Peyer's patch (tissue), 4 donors: Measurements from ENCODE around the gene NHEJ1. TPM values are rescaled to one million over a fixed set of nuclear protein-coding genes. Genes with fewer than 3 reads are reported as not detected.

Experiments used
- DNase-seq, 3 donors: peaks; one replicate each; pipeline ENCODE4 v3.0.0-alpha.2; 2017 to 2019
- H3K27ac ChIP-seq, 4 donors: fragments of 200-600 bp; sonication (generic); one replicate each; pipeline ENCODE4 v1.5.1; 2016 to 2019
- H3K27me3 ChIP-seq, 2 donors: fragments of 200-600 bp; sonication (generic); one replicate each; pipeline ENCODE4 v1.5.1; 2019
- H3K36me3 ChIP-seq, 3 donors: fragments of 200-600 bp; sonication (generic); one replicate each; pipeline ENCODE4 v1.5.1; 2016 to 2019
- H3K4me1 ChIP-seq, 4 donors: fragments of 200-600 bp; sonication (generic); one replicate each; pipeline ENCODE4 v1.5.1; 2016 to 2019
- H3K4me3 ChIP-seq, 4 donors: fragments of 200-600 bp; sonication (generic); 1 replicate in 3 of 4; 2 replicates in 1 of 4; pipeline ENCODE4 v1.5.1; 2016 to 2019; ENCODE audit warnings: mild to moderate bottlenecking in 1 of 4
- H3K9me3 ChIP-seq, 4 donors: fragments of 200-600 bp; sonication (generic); one replicate each; pipeline ENCODE4 v1.5.1; 2016 to 2019; ENCODE audit warnings: mild to moderate bottlenecking in 1 of 4
- POLR2A ChIP-seq, 2 donors: fragments of 450-650 bp; IDR thresholded peaks; one replicate each; pipeline ENCODE4 v1.5.1; 2017; ENCODE audit warnings: antibody characterized with exemption in 2 of 2, mild to moderate bottlenecking in 2 of 2, moderate library complexity in 2 of 2
- total RNA-seq, 4 donors: library from RNA; depleted of rRNA; stranded (reverse); fragments of >200 nt; gene quantifications; one replicate each; pipeline ENCODE4 v1.1.0, GENCODE V29; 2016
- TF ChIP-seq, protein P1 (sequence below), 6 experiments: fragments of 450-650 bp in 4 of 6; fragments of 200-600 bp in 2 of 6; sonication (generic) in 1 of 6; IDR thresholded peaks; one replicate each; pipeline ENCODE4 v1.5.1; 2017 to 2019; ENCODE audit warnings: antibody characterized with exemption in 6 of 6, mild to moderate bottlenecking in 3 of 6, moderate library complexity in 1 of 6

The NHEJ1 gene
- total RNA-seq, 4 donors from 2014 or later: 28.1 to 91.6 (median 67.2) TPM

DNA sequence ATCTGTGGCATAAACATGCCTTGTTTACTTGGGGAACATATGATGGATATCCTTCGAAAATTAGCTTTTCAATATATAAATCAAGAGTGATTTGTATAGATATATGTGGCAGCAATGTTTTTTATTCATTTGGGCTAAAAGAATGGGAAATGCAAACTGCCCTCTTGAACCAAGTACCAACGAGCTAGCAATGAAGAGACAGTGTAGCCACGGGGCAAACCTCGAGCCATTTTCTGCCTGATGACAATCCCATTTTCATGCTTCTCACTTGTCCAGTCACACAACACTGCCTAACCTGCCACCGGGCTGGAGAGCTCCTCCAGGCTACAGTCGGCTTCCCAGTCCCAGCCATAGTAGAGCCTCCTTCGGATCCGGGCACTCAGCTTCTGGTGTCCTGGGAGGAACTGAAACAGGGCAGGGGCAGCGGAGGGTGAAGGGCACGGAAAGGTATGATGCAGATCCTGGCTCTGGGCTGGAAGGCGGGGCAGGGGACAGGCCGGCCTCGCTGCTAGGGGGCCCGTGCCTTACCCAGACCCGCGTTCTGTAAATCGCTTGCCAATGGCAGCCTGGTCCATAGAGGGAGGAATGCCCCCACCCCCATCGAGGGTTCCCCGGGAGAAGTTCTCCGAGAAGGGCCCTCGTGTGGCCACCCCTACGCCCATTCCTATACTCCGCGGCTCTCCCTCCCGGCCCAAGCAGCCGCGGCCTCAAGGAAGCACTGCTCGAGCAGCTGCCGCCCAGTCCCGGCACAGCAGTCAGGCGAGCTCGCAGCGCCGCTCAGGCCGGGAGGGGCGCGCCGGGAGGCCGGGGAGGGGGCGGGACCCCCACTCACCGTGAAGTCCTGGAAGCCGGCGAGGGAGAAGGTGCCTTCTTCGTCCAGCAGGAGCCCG is 15.6 kb upstream of the NHEJ1 start:
- H3K36me3 ChIP-seq: peaks cover 0 to 54% (median 0%) of the 10 kb centered on the region in 3 donors
- TF ChIP-seq, protein P1, sequence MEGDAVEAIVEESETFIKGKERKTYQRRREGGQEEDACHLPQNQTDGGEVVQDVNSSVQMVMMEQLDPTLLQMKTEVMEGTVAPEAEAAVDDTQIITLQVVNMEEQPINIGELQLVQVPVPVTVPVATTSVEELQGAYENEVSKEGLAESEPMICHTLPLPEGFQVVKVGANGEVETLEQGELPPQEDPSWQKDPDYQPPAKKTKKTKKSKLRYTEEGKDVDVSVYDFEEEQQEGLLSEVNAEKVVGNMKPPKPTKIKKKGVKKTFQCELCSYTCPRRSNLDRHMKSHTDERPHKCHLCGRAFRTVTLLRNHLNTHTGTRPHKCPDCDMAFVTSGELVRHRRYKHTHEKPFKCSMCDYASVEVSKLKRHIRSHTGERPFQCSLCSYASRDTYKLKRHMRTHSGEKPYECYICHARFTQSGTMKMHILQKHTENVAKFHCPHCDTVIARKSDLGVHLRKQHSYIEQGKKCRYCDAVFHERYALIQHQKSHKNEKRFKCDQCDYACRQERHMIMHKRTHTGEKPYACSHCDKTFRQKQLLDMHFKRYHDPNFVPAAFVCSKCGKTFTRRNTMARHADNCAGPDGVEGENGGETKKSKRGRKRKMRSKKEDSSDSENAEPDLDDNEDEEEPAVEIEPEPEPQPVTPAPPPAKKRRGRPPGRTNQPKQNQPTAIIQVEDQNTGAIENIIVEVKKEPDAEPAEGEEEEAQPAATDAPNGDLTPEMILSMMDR (IDR thresholded peaks at IDR 0.05): no peak
- TF ChIP-seq POLR2A (IDR thresholded peaks at IDR 0.05): peak; percentile 23 to 33
- peaks cover 3 to 39% (median 6%) of the 10 kb centered on the region in 4 donors for H3K4me1 ChIP-seq

DNA sequence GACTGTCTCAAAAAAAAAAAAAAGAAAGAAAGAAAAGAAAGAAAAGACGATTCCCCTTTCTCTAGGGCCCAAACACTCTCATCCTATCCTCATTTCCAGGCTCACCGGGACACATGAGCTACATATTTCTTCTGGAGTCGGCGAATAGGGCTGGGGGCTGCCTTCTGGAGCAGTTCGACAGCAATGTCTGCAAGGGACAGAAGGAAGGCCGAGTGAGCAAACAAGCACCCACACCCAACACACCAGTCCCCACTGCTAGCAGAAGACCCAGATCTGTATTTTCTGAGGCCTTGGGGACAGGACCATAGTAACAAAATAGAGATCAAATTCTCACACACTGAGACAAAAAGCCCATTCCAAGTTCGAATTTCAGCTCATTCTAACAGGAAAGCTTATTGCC is 14.9 kb upstream of the NHEJ1 start:
- peak overlapping the region; percentile 93 to 96 (median 95) for H3K27ac ChIP-seq
- TF ChIP-seq POLR2A (IDR thresholded peaks at IDR 0.05): no peak
- TF ChIP-seq, protein P1 (IDR thresholded peaks at IDR 0.05): no peak
- H3K9me3 ChIP-seq: no peaks in the 10 kb centered on the region
- peak in 1 of 3 donors; percentile 40 for DNase-seq
- H3K4me1 ChIP-seq: peaks cover 3 to 43% (median 6%) of the 10 kb centered on the region in 4 donors
- no peaks in the 10 kb centered on the region for H3K27me3 ChIP-seq
- peak overlapping the region in 2 of 4 donors; percentile 70 to 100 for H3K4me3 ChIP-seq
- peaks cover 0 to 47% (median 0%) of the 10 kb centered on the region in 3 donors for H3K36me3 ChIP-seq

More for the DNA sequence above, 15.6 kb upstream of the NHEJ1 start:
- Histone ChIP-seq H3K27me3 (no peaks in the 10 kb centered on the region), H3K9me3 (no peaks in the 10 kb centered on the region), H3K4me3 (peak overlapping the region; percentile 70 to 100 (median 74)), H3K27ac (peak overlapping the region; percentile 93 to 96 (median 95))
- peak; percentile 73 to 88 (median 82) for DNase-seq

DNA sequence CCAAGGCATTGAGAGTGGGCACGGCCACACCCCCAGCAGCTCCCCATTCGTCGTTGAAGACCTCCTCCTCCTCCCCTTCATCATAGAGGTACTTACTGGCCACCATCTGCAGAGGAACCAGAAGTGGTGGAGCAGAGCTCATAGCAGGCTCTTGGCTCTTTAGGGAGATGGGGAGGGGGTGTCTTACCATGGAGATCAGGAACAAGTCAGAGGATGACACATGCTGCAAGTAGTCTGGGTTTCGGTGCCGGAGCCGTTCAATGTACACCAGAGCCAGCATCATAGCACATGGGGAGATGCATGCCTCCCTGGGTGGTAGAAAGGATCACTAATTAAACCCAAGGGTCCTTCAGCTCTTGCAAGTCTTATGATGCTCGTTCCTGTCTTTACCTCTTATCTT is 14.2 kb upstream of the NHEJ1 start:
- H3K27me3 ChIP-seq: no peaks in the 10 kb centered on the region
- peaks cover 3 to 48% (median 6%) of the 10 kb centered on the region in 4 donors for H3K4me1 ChIP-seq
- H3K9me3 ChIP-seq: no peaks in the 10 kb centered on the region
- H3K36me3 ChIP-seq: peaks cover 0 to 40% (median 0%) of the 10 kb centered on the region in 3 donors
- TF ChIP-seq POLR2A (IDR thresholded peaks at IDR 0.05): no peak
- TF ChIP-seq, protein P1 (IDR thresholded peaks at IDR 0.05): no peak
- DNase-seq: peak in 1 of 3 donors; percentile 40
- peak overlapping the region in 1 of 4 donors; percentile 9 for H3K4me3 ChIP-seq
- H3K27ac ChIP-seq: no peak overlapping the region

DNA sequence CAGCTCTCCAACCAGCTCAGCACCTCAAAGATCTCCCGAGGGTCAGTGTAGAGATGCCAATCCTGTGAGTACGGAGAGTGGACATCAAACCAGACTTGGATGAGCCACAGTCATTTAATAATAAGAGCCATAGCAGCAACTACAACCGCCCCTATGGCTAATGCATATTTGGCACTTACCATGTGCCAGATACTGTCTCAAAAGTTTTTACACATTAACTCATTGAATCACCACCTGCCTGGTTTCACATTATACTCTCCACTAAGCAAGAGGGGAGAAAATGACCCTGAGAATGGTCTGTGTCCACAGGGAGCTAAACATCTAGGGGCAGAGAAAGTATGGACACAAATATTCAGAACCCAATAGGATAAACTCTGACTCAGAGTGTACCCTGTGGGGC is 13.5 kb upstream of the NHEJ1 start:
- Histone ChIP-seq H3K9me3 (no peaks in the 10 kb centered on the region), H3K4me1 (peaks cover 3 to 47% (median 4%) of the 10 kb centered on the region in 4 donors), H3K27me3 (no peaks in the 10 kb centered on the region), H3K36me3 (peaks cover 0 to 36% (median 0%) of the 10 kb centered on the region in 3 donors), H3K4me3 (no peak overlapping the region), H3K27ac (no peak overlapping the region)
- no peak for TF ChIP-seq POLR2A (IDR thresholded peaks at IDR 0.05)
- TF ChIP-seq, protein P1 (IDR thresholded peaks at IDR 0.05): no peak
- DNase-seq: no peak

DNA sequence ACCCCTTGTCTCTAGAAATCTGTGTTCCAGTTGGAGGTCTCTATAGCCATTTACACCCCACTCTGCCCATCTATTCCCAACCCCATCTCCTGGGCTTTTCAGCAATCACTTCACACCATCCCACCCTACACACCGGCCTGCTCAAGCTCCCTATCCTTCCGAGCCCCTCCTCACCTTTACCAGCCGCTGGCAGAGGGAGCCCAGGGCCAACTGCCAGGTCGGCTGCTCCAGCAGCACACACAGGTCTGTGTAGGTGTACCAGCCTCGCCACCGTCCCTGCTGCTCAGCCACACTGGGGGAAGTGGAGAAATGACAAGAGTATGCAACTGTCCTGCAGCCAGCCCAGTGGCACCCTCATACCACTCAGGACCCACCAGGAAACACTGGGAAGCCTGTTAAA is 12.6 kb upstream of the NHEJ1 start:
- TF ChIP-seq, protein P1 (IDR thresholded peaks at IDR 0.05): no peak
- no peak for TF ChIP-seq POLR2A (IDR thresholded peaks at IDR 0.05)
- DNase-seq: peak in 1 of 3 donors; percentile 35
- H3K36me3 ChIP-seq: peaks cover 0 to 36% (median 0%) of the 10 kb centered on the region in 3 donors

More for the DNA sequence above, 12.6 kb upstream of the NHEJ1 start:
- Histone ChIP-seq H3K9me3 (no peaks in the 10 kb centered on the region), H3K27me3 (no peaks in the 10 kb centered on the region), H3K4me3 (no peak overlapping the region), H3K4me1 (peaks cover 0 to 42% (median 0%) of the 10 kb centered on the region in 4 donors), H3K27ac (no peak overlapping the region)
